Fibroblast of the aortic adventitia (primary cell): Measurements from ENCODE around the gene EMC6. TPM values are rescaled to one million over a fixed set of nuclear protein-coding genes. Genes with fewer than 3 reads are reported as not detected.
A peak's percentile ranks its signal among the peaks of the same experiment; 100 is the strongest.
"Not testable (repeated sequence)": the region's sequence is repeated elsewhere in the genome, so short reads cannot be mapped to it uniquely, and the experiment has no call there.

Source experiments
- DNase-seq: peaks from one replicate; pipeline ENCODE4 v3.0.0-alpha.2; 2010; ENCODE audit warnings: low read depth
- H3K4me3 ChIP-seq: 2 replicates; pipeline ENCODE4 v1.5.1; 2011; ENCODE audit warnings: low read depth, mild to moderate bottlenecking, control low read depth, low read length, moderate library complexity
- CTCF ChIP-seq: IDR thresholded peaks from 2 replicates; pipeline ENCODE4 v1.5.1; 2011; ENCODE audit warnings: mild to moderate bottlenecking, low read length, control low read depth, inconsistent platforms; ENCODE audit not compliant: insufficient read depth
- total RNA-seq: library from RNA; depleted of rRNA; stranded (reverse); fragments of >200 nt; gene quantifications from 2 replicates; pipeline ENCODE4 v1.2.3, GENCODE V29; 2012; ENCODE audit warnings: low replicate concordance

EMC6 gene
- total RNA-seq, 1 donor, result 17.9 TPM

GRCh38 chr17:3695129-3695722, 26.6 kb downstream of the EMC6 start:
- DNase-seq, result no peak
- H3K4me3 ChIP-seq, result peak overlapping the region; percentile 64
- no peak for TF ChIP-seq CTCF

GRCh38 chr17:3695723-3696411, 27.3 kb downstream of the EMC6 start, which contains the start of gene P2RX5:
Gene P2RX5, minus strand, starts transcription at chr17:3696155. Its CDS starts 150 bp downstream, at chr17:3696005.
- peak within 1 kb of the TSS; percentile 64 for H3K4me3 ChIP-seq
- DNase-seq, result no peak
- TF ChIP-seq CTCF, result no peak

GRCh38 chr17:3697103-3697476, 28.5 kb downstream of the EMC6 start:
- H3K4me3 ChIP-seq, result no peak overlapping the region
- TF ChIP-seq CTCF, result no peak
- no peak for DNase-seq

GRCh38 chr17:3698139-3698538, 29.5 kb downstream of the EMC6 start:
- TF ChIP-seq CTCF, result no peak
- no peak overlapping the region for H3K4me3 ChIP-seq
- no peak for DNase-seq

- DNase-seq, result no peak
- H3K4me3 ChIP-seq, result no peak overlapping the region
- TF ChIP-seq CTCF, result no peak
Measured at GRCh38 chr17:3699951-3700350, 31.3 kb downstream of the EMC6 start.

GRCh38 chr17:3702041-3702539, 33.5 kb downstream of the EMC6 start:
- H3K4me3 ChIP-seq, DNase-seq: not testable (repeated sequence)

GRCh38 chr17:3704931-3705717, 36.5 kb downstream of the EMC6 start:
- TF ChIP-seq CTCF, result no peak
- no peak for DNase-seq

GRCh38 chr17:3705718-3705984, 37.0 kb downstream of the EMC6 start:
- not testable (repeated sequence) for H3K4me3 ChIP-seq, DNase-seq

More at GRCh38 chr17:3704931-3705717, 36.5 kb downstream of the EMC6 start:
- no peak overlapping the region for H3K4me3 ChIP-seq
